ENCODE measurements around the gene TBC1D7.

DNA sequence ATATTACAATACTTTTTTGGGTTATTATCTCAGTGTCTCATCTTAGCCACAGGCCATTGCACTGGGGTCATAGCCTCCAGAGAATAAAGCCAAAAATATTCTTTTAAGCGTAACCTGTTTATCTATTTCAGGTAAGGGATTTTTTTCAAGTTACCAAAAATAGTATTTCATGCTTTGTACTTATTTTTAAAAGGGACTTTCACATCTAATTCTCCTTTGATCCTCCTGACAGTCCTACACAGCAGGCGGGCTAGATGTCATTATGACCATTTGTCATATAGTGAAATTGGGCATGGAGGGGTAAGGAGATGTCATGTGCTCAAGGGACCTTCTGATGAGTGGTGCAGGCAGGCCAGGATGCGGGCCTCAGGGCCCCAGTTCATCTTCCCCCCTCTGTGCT, 68.9 kb downstream of the TBC1D7 start:
- TF ChIP-seq, protein P1, sequence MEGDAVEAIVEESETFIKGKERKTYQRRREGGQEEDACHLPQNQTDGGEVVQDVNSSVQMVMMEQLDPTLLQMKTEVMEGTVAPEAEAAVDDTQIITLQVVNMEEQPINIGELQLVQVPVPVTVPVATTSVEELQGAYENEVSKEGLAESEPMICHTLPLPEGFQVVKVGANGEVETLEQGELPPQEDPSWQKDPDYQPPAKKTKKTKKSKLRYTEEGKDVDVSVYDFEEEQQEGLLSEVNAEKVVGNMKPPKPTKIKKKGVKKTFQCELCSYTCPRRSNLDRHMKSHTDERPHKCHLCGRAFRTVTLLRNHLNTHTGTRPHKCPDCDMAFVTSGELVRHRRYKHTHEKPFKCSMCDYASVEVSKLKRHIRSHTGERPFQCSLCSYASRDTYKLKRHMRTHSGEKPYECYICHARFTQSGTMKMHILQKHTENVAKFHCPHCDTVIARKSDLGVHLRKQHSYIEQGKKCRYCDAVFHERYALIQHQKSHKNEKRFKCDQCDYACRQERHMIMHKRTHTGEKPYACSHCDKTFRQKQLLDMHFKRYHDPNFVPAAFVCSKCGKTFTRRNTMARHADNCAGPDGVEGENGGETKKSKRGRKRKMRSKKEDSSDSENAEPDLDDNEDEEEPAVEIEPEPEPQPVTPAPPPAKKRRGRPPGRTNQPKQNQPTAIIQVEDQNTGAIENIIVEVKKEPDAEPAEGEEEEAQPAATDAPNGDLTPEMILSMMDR (IDR thresholded peaks at IDR 0.05), result no peak
- TF ChIP-seq POLR2AphosphoS5 (IDR thresholded peaks at IDR 0.05), result no peak
- no peak for TF ChIP-seq POLR2A (IDR thresholded peaks at IDR 0.05)

Measured in suprapubic skin (tissue), 4 donors.